DLD1 (cell line): Measurements from ENCODE around the gene CHST3.
"Not testable (repeated sequence)": the region's sequence is repeated elsewhere in the genome, so short reads cannot be mapped to it uniquely, and the experiment has no call there.

Source experiments
- in situ Hi-C: cut with HindIII; loops from 2 replicates; pipeline ENCODE4 v1.10.0; 2017; ENCODE audit warnings: low sequenced_read_pairs

Gene CHST3

DNA sequence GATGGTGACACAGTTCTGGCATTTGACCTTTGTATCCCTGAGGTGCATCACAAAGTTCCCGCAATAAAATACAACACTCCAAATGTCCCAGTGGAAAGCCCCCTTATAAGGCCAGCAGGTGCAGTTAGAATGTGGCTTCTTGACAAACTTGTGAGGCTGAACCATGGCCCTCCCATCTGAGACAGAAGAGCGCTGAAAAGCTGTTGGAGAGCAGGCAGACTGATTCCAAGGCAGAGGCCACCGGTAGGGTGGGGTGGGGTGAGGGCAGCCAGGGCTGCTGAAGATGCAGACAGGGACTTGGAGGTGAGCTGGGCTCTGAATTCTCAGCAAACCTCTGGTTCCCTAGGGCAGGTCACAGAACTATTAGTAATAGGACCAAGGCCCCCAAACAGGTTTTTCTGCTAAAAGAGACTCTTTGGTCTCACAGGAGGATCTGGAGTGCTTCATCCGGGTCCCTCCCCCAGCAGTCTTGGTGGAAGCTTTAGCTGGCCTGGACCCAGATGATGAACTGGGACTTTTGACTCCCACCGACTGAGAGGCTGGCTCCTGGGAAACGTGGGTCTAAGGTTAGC lies 15.6 kb upstream of the CHST3 start:
- in situ Hi-C loops = no loop called here

DNA sequence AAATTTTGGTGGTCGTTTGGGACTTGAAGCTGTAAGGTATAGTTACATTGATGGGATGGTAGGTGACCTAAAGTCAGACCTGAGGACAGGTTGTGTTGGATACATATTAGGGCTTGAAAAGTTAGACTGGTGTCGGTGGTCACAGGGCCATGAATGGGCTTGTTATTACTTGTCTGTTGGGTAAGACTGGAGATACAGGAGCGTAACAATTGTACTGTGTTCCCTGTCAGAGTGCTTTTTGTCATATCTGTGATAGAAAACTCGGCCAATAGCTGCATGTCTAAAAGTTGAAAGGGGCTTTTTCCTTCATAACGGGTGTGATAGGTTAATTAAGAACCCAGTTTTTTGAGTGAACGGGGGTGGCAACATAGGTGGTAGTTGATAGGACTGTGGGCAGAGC lies 13.5 kb upstream of the CHST3 start:
- in situ Hi-C loops = no loop called here

DNA sequence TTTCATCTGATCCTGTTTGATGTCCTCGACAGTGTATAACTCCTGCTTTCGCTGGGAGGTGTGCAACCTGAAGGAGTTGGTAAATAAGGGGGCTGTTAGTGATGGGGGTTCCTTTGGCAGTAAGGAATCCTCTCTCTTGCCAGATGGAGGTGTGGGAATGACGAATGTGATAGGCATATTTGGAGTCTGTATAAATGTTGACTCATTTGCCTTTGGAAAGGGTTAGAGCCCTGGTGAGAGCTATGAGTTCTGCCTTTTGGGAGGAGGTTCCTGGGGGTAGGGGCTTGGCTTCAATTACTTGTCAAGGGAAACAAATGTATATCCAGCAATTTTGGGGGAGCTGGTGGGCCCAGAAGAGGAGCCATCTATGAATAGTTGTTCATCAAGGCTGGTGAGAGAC lies 11.4 kb upstream of the CHST3 start:
- in situ Hi-C loops = no loop called here

DNA sequence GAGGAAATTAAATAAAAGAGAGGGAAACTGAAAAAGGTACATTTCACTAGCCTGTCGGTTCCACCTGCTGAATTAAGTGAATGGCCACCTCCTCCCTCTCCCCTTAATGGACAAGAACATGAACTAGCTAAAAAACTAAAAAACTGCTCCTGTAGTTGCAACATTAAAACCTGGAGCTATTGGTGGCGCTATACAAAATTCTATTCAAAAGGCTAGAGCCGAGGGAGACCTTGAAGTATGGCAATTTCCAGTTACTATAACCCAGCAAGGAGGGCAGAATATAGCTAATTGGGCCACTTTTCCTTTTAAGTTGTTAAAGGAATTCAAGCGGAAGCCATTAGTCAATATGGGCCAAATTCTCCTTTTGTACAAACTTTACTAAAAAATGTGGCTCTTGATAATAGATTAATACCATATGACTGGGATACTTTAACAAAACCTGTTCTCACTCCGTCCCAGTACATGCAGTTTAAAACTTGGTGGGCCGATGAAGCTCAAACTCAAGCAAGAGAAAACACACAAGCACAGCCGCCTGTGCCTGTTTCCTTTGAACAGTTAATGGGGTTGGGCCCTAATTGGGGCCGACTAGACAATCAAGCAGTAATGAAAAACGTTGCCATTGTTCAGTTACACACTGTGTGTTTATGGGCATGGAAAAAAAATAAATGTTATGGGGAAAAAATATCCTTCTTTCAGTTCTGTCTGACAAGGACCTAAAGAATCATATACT lies 6.5 kb upstream of the CHST3 start:
- in situ Hi-C loops = no loop called here

DNA sequence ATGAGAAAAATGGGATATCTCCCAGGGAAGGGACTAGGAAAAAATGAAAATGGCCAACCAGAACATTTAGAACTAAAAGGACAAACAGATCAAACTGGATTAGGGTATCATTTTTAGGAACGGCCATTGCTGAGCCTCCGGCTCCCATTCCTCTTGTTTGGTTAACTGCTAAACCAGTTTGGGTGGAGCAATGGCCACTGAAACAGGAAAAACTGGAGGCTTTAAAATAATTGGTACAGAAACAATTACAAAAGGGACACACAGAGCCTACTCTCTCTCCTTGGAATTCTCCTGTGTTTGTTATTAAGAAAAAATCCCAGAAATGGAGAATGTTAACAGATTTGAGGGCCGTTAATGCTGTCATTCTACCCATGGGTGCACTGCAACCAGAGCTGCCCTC lies 4.7 kb upstream of the CHST3 start:
- in situ Hi-C loops = no loop called here

DNA sequence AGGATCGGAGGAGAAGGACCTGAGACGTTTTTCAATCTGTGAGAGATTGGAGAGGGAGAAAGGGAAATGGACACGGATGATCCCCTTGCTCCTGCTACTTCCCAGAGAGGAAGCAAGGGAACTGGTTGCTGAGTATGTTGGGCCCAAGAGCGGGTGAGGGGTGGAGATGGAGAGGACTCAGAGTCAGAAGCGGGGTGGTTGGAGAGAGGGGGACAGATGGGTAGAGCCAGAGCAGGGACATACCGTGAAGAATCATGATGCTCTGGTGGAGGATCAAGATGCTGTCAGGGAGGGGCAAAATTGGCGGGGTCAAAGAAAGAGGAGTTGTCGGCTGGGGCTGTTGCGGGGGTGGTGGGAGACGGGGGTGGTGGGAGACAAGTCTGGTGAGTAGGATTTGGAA lies 2.4 kb upstream of the CHST3 start:
- in situ Hi-C loops = no loop called here

DNA sequence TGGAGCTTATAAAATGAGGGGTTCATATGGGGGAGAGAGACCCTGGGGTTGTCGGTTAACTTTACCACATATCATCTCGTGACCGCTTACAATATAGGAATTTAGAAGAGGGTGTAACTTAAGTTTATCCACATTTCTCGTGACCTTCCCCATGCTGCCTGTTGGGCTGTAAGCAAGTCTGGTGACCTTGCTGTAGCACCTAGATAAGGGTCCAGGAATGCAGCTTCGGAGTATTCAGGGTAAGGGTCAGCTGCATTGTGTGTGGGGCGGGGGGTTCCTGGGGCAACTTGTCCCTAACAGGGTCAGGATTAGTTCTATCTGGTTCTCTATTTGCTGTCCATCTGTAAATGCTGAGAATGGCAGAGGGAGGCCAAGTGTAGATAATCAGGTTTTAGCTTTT lies 1.3 kb upstream of the CHST3 start:
- in situ Hi-C loops = no loop called here

DNA sequence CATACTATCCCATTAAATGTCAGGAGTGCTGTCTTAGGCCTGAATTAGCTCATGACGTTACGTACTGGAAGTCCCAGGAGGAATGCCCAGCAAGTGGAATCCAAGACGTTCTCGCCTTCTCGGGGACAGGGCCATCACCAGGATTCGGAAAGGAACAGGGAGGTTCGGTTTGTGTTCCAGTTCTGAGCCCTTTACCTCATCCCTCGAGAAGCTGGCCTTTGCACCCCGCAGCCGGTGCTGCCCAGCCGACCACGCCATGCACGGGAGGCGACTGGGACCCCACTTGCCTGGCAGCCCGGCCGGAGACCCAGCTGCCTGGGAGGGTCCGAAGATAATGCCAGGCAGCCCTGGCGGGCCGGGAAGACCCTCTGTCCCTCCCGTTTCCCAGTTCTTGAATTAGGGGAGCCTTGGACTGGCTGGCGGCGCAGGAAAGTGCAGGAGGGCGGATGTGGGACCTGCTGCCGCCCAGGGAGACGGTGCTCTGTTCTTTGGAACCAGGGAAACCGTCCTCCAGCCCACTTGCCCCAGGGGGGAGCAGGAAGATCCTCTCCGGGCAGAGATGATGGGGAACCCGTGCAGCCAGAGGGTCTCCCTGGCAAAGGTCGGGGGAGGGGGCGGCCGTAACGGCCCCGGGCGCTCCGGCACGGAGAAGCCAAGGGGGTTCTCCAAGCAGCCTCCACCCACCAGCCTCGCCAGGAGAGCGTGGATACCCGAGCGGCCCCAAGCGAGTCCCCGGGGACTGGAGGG lies 671 bp upstream of the CHST3 start:
- in situ Hi-C loops = no loop called here

DNA sequence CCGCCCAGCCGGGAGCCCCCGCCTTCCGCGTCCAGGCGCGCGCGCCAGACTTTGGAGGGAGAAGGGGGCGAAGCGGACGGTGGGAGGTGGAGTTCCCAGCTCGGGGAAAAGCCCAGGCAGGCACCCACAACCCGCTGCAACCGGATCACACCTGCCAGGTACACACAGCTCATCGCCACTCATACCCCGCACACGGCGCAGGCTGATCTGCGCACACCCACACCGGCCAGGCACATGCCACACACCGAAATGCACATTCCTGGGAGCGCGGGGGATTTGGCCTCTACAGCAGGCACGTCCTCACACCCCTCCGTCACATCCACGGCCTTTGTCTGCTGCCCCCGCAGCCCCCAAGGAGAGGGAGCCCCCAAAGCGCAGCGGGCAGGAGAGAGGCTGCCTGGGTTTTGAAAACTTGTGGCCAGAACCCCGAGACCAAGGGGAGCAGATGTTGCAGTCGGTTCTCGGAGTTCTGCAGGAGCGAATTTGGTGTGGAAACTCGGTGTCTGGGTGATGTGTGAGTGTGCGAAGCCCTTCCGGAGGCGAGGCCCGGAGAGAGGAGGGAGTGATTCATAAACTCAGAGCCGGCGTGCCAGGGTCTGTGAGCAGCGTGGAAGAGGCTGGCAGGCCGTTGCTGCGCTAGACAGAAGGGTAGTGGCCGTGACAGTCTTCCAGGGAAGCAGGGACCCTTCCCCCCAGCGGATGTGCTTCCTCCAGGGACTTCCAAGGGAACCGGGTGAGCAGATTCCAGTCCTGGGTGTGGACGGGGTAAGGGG lies 734 bp downstream of the CHST3 start:
- in situ Hi-C loops = no loop called here

DNA sequence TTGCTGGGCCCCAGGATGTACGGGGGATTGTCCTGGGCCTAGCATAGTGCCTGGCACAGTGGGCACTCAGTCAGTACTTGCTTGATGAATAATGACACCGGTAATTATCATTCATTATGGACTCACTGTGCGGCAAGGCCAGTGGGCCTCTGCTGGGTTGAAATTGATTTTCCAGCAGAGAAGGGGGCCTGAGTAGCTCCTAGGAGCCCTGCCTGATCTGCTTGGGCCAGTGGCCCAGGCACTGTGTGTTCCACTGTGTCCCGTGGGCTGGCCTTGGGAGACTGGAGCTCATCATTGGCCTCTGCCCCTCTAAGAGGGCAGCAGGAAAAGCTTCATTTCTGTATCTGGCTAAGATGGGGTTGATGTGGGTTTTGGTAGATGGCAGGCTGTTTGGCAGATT lies 1.4 kb downstream of the CHST3 start:
- in situ Hi-C loops = no loop called here

DNA sequence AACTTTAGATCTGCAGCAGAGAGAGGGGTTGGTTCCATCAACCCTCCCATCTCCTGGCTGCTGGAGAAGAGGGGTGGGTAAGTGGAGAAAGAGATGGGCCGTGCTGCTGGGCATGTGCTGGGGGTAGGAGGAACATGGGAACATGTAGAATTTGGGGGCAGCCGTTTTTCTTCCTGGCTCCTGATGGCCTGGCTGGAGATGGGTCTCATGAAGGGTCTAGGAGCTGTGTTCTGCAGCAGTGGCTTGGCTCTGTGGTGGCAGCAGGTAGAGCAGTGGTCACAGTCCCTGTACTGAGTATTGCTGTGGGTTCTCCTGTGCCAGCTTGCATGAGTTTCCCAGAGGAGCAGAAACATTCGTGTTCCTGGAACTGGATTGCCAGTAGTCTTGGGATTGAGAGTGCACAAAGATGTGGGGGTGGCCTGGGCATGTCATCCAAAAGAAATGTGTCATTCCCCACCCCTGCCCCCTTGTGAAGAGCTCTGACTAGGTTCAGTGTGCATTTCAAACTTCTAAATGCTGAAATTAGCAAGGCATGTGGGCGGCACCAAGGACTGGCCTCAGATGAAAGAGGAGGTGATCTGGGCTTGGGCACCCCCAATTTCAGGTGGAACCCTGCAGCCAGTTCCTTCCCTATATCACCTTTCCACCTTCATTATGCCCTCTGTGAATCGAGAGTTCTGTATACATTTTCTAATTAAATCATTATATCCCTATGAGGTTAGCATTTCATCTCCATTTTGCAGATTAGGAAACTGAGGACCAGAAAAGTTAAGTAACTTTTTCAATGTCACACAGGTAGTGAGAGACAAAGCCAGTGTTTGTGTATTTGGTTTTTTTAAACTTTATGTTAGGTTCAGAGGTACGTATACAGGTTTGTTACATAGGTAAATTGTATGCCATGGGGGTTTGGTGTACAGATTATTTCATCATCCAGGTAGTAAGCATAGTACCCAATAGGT lies 2.1 kb downstream of the CHST3 start:
- in situ Hi-C loops = no loop called here

DNA sequence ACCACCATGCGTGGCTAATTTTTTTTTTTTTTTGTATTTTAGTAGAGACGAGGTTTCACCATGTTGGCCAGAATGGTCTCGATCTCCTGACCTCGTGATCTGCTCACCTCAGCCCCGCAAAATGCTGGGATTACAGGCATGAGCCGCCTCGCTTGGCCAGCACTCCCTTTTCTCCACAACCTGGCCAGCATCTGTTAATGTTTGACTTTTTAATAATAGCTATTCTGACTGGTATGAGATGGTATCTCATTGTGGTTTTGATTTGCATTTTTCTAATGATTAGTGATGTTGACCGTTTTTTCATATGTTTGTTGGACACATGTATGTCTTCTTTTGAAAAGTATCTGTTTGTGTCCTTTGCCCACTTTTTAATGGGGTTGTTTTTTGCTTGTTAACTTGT lies 3.8 kb downstream of the CHST3 start:
- in situ Hi-C loops = not testable (repeated sequence)

DNA sequence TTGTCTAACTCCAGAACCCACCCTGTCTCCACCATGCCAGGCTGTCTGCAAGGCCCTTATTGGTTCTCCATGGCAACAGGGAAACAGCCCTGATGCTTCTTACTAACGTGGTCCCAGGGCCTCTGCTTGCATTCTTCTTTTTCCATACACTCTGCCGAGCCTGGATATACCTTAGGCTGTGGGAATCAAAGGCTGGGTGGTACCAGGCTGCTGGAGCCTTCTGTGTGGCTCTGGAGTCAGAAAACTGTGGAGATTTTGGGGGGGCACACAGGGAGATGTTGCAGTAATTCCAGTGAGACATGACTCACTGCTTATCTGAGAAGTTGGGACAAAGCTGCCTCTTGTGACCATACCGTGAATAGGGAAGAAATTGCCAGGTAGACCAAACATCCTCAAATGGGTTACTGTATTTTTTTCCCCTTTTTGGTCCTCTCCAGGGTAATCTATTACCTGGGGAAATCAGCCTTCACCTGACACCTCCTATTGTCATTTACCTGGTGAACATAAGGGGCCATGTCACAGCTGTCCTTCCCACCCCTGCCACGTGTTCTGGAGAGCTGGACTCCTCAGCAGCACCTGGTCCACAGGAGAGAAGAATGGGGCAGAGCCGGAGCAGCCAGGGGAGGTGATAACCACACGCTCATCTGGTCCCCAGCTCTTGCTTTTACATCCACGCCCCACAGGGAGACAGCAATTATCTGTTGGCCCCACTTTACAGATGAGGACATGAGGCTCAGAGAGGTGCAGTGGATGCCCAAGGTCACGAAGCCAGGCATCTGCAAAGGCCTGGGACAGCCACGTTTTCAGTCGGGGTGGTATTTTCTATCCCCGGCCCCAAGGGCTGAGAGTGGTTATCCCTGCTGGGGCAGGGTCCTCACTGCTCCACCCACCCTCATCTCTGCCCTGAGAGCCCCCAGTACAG lies 4.6 kb downstream of the CHST3 start:
- in situ Hi-C loops = no loop called here

DNA sequence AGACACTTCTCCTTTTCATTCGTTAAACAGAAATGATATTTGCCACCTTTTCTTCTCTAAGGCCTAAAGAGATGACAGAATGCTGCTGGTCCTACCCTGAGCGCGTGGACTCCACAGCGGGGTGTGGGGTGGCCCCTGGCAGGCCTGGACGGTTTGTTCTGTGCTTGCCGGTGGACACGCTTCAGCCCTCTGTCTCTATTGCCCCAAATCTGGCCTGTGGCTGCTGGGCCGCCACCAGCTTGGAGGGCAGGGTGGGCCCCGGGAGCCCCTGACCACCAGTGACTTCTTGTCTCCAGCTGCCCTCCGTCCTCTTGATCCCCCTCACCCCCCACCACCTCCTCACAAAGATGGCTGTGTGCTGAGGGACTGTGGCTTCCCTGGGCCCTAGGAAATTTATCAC lies 5.7 kb downstream of the CHST3 start:
- in situ Hi-C loops = no loop called here

DNA sequence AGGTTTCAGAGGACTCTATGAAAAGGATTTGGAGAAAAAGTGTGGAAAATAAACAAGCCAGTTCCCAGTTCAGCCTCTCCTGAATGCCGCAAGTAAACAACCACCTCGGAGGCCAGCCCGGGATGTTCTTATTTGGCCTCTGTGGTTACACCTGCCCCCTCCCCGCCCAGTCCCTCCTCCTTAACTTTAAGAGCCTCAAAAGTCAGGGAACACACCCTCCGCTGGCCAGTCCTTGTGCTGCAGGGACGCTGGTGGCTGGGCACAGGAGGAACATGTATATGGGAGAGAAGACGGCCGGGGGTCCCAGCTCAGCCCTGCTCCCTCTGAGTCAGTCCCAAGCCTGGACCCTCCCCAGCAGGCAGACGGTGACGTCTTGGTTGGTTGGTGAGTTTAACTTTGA lies 6.1 kb downstream of the CHST3 start:
- in situ Hi-C loops = no loop called here

DNA sequence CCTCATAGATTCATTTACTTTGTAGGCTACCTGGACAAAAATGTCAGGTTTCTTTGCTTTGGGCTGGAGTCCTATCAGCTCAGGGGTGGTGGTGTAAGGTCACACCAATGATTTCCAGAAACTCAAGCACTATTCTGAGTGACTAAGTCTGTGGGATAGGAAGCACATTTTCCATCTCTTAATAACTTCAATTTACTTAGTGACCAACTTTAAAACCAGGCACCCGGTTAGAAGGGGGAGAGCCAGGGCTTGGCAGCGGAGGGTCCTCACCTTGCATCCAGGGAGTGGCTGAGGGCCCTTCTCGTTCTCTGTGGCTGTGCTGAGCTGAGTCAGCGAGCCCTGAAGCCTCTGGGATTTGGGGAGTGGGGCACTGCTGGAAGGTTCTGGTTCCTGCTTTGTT lies 6.7 kb downstream of the CHST3 start:
- in situ Hi-C loops = no loop called here

DNA sequence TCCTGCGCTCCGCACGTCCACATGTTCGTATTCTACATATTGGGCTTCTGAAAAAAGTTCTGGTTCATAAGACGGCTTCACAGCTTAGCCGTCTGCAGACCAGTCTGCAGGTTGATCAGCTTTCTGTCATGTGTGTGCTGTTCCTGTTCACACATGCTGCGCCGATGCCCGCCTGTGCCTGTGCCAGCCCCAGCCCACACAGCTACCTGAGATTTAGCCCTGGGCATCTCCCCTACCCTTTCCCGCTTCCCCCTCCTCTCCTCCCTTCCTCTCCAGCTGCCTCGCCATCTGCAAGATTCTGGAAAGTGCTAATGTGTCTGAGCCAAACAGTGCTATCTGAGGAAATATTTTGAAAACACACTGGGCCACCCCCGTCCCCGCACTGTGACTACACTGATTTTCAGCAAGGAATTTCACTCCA lies 7.1 kb downstream of the CHST3 start:
- in situ Hi-C loops = no loop called here

DNA sequence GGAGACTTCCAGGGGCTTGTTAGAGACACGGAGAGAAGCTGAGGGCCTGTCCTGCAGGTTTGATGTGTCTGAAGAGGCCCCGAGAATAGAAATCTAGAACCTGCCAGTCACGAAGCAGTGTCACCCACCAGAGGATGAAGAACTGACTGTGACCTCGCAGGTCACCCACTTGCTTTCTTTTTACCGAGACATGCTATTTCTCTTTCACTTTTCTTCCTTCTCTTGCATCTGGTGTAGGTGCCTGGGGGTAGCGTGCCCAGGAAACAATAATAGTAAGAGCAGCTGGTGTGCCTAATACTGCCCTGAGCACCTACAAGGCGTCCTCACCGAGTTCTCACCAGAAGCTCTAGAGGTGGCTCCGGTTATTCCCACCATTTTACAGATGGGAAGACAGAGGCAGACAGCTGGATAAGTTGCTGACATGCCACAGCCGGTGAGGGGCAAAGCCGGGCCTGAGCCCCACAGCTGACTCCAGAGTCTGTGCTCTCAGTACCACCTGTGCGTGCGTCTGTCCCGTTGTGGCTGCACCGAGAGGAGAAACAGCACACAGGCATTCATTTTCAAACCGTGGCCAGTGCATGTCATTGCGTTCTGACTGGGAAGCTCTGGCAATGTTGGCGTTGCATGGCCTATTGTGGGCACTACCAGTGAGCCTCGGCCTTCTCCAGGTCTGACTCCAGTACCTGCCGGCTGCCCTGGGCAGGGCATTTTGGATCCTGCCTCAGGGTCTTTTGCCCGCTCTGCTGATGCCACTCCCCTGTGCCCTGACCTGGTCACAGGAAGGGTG lies 7.8 kb downstream of the CHST3 start:
- in situ Hi-C loops = no loop called here
